22Rv1 (cell line): Measurements from ENCODE around the gene FAT1.
"Not testable (repeated sequence)": the region's sequence is repeated elsewhere in the genome, so short reads cannot be mapped to it uniquely, and the experiment has no call there.

Source experiments
- H3K27ac ChIP-seq: fragments of 450-650 bp; 2 replicates; pipeline ENCODE4 v1.5.1; 2017
- CTCF ChIP-seq: fragments of 450-650 bp; IDR thresholded peaks from 2 replicates; pipeline ENCODE4 v1.5.1; 2017; ENCODE audit warnings: mild to moderate bottlenecking
- ZFX ChIP-seq: fragments of 450-650 bp; IDR thresholded peaks from 2 replicates; pipeline ENCODE4 v1.6.1; 2017; ENCODE audit warnings: antibody characterized with exemption, borderline replicate concordance

Gene FAT1

DNA sequence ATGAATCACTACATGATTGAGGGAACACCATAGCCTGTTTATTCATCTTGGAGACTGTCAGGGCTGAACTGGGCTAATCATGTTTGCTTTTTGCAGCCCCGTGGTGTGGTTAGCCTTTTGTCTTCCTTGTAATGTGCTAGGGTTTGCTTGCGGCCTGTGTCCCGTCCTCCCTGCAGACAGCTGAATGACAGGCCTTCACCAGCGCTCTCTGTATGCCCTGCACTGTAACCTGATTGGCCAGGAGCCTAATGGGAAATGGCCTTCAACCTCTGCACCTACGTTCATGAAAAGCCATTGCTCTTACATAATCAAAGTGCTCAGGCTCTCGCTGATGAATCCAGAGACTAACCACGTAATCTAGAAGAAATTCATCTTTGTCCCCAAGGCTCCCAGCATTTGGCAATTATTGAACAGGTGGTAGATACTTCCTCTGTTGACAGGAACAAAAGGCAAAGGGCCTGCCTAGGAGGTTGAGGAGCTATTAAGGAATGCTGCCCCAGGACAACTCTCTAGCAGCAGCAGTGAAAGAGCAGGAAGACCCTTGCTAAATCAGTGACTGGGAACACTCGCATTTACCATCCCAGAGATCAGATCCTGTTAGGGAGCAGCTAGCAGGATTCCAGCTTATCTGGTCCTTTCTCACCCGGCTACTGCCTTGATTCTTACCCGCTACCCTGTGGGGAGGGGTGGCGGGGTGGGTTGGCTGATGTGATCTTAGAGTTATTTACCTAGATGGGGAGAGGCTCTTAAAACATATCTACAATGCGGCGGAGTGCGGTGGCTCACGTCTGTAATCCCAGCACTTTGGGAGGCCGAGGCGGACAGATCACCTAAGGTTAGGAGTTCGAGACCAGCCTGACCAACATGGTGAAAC is 42.3 kb upstream of the FAT1 start:
- H3K27ac ChIP-seq, result no peak overlapping the region
- no peak for TF ChIP-seq ZFX
- TF ChIP-seq CTCF, result no peak

DNA sequence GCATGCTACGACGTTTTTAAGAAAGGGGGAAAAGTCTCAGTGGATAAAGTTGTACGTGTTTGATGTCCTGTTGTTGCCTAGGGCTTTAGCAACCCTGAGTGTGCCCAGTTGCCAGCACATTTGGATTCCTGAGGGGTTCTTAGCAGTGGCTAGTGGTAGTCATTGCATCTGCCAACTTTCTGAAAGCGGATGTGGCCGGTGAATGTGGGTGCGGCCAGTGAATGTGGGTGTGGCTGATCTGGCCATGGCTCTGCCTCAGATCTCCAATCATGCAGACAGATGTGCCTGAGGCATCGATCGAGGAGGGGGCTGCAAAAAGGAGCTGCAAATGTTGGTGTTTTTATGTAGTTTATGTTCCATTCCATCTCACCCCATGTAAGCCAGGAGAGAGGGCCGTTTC is 41.5 kb upstream of the FAT1 start:
- TF ChIP-seq CTCF, result no peak
- TF ChIP-seq ZFX, result no peak
- no peak overlapping the region for H3K27ac ChIP-seq

DNA sequence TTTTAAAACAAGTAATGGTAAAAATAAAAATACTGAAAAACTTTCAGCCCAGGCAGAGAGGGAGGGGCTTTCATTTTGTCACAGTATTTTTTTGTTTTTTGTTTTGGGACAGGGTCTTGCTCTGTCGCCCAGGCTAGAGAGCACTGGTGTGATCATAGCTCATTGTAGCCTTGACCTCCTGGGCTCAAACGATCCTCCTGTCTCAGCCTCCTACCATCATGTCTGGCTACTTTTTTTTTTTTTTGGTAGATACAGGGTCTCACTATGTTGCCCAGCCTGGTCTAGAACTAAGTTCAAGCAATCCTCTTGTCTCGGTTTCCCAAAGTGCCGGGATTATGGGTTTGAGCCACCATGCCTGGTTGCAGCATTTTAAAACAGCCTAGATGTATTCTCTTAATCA is 40.8 kb upstream of the FAT1 start:
- no peak for TF ChIP-seq CTCF
- no peak for TF ChIP-seq ZFX
- H3K27ac ChIP-seq, result no peak overlapping the region

- TF ChIP-seq CTCF (no peak), ZFX (no peak)
- no peak overlapping the region for H3K27ac ChIP-seq
These were observed 39.2 kb upstream of the FAT1 start for GRCh38 chr4:186762865-186763264.

DNA sequence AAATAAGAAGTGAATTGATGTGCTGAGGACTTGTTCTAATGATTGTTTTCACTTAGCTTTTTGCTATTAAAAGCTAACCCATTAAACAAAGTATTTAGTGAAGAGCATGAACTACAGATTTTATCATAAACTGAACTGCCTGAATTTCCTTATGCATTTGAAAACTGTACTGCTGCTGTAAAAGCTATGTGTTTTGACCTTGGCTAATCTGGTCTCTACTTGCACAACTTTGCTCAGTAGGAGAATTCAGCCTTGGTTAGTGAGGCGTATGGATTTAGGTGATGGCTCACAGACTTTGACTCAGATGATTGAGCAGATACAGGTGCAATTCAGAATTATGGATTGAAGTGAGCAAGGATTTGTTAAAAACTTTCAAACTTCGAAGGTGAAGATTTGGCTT is 38.7 kb upstream of the FAT1 start:
- TF ChIP-seq CTCF (no peak), ZFX (no peak)
- no peak overlapping the region for H3K27ac ChIP-seq

DNA sequence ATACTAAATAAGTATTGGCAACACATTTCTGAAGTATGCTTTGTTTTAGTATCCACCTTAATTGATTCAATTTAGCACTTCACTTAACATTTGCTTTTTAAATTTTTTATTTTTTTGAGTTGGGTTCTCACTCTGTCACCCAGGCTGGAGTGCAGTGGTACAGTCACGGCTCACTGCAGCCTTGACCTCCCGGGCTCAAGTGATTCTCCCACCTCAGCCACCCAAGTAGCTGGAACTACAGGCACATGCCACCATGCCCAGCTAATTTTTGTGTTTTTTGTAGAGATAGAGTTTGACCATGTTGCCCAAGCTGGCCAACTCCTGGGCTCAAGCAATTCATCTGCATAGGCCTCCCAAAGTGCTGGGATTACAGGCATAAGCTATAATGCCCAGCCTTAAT is 38.3 kb upstream of the FAT1 start:
- H3K27ac ChIP-seq, result not testable (repeated sequence)

DNA sequence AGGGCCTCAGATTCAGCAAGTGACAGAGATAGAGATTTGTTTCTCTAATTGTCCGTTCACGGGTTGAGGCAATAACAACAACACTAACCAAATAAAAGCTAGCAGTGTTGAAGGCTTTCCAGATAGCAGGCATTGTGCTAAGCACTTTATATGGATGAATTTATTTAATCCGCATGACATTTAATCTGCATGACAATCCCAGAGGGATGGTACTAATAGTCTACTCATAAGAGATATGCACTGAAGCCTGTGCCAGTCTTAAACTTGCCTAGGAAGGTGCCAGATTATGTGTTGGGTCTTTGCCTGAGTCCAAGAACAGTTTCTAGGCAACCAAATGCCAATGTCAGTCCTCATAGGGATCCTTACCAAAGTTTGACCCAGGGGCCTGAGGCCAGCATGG is 37.7 kb upstream of the FAT1 start:
- no peak overlapping the region for H3K27ac ChIP-seq
- TF ChIP-seq CTCF (no peak), ZFX (no peak)

GRCh38 chr4:186760576-186760975 is 36.9 kb upstream of the FAT1 start:
- TF ChIP-seq CTCF (no peak), ZFX (no peak)
- H3K27ac ChIP-seq, result no peak overlapping the region
